ENCODE data around the gene COL5A2.

Gene COL5A2

GRCh38 chr2:188983427-188984064 lies 196.0 kb downstream of the COL5A2 start:
- DNase-seq, result no peak

Measured in amniotic stem cell (primary cell).